PC-9 (cell line): ENCODE measurements around the gene TMEM240.
"Not testable (repeated sequence)": the region's sequence is repeated elsewhere in the genome, so short reads cannot be mapped to it uniquely, and the experiment has no call there.

Source experiments
- EZH2 ChIP-seq: fragments of 200-600 bp; sonication (generic); IDR thresholded peaks from 2 replicates; pipeline ENCODE4 v1.8.0; 2017; ENCODE audit warnings: antibody characterized with exemption, low read depth
- TF ChIP-seq, protein P1 (sequence below): fragments of 200-600 bp; sonication (generic); conservative IDR thresholded peaks from 2 replicates; pipeline ENCODE4 v1.6.1; 2017; ENCODE audit warnings: mixed run types, antibody characterized with exemption, mild to moderate bottlenecking, moderate library complexity

DNA sequence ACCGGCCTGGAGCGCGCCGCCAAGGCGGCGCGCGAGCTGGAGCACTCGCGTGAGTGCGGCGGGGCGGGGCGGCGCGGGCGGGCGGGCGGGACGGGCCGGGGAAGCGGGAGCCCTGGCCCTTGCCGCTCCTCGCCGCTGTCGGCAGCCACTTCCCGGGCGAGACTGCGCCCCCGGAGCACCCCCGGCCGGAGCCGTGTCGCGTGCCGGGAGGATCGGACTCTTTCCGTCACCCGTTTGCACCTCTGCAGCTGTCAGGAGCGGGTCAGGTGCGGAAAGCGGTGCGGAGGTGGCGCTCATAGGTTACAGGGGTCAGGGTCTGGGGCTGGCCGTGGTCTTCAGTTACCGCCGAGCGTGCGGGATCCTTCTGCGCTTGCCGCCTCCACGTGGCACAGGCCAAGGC, 28.0 kb downstream of the TMEM240 start:
- TF ChIP-seq EZH2: not testable (repeated sequence)
- TF ChIP-seq, protein P1, sequence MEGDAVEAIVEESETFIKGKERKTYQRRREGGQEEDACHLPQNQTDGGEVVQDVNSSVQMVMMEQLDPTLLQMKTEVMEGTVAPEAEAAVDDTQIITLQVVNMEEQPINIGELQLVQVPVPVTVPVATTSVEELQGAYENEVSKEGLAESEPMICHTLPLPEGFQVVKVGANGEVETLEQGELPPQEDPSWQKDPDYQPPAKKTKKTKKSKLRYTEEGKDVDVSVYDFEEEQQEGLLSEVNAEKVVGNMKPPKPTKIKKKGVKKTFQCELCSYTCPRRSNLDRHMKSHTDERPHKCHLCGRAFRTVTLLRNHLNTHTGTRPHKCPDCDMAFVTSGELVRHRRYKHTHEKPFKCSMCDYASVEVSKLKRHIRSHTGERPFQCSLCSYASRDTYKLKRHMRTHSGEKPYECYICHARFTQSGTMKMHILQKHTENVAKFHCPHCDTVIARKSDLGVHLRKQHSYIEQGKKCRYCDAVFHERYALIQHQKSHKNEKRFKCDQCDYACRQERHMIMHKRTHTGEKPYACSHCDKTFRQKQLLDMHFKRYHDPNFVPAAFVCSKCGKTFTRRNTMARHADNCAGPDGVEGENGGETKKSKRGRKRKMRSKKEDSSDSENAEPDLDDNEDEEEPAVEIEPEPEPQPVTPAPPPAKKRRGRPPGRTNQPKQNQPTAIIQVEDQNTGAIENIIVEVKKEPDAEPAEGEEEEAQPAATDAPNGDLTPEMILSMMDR: not testable (repeated sequence)
